NT2/D1 (cell line): ENCODE measurements around the gene ING5.

ENCODE experiments used
- YY1 ChIP-seq: IDR thresholded peaks from 2 replicates; pipeline ENCODE4 v1.6.1; 2011; ENCODE audit not compliant: insufficient read length, insufficient read depth
- ZNF274 ChIP-seq: IDR thresholded peaks from 2 replicates; pipeline ENCODE4 v1.6.1; 2011; ENCODE audit warnings: mild to moderate bottlenecking, low read depth, low read length

- TF ChIP-seq ZNF274 (no peak), YY1 (no peak)
These were observed 48.6 kb upstream of the ING5 start for GRCh38 chr2:241653210-241653750.
